ENCODE results near the gene FGD5. TPM values are rescaled to one million over a fixed set of nuclear protein-coding genes. Genes with fewer than 3 reads are reported as not detected.

FGD5 gene
- total and polyA plus RNA-seq, 2 experiments from 2014 or later, result 7.4 to 12.2 TPM

GRCh38 chr3:14889205-14889604 is 70.4 kb downstream of the FGD5 start (continued):
- TF ChIP-seq CTCF (conservative IDR thresholded peaks at IDR 0.05; ENCODE audit: low read depth in 2 of 2), result no peak
- TF ChIP-seq ZNF331 (CRISPR knock-in tag; IDR thresholded peaks at IDR 0.05; ENCODE audit: low read depth), result no peak

GRCh38 chr3:14889943-14890342 is 71.2 kb downstream of the FGD5 start:
- H3K27ac ChIP-seq (ENCODE audit: low read depth), result no peak overlapping the region
- H3K27me3 ChIP-seq (ENCODE audit: insufficient read depth), result no peaks in the 10 kb centered on the region
- DNase-seq (ENCODE audit: low spot score), result no peak
- H3K27me3 Mint-ChIP-seq (ENCODE audit: insufficient read depth, low read depth, poor library complexity), result peaks cover 14% of the 10 kb centered on the region
- H3K36me3 Mint-ChIP-seq (ENCODE audit: low read depth), result no peaks in the 10 kb centered on the region
- H3K79me2 ChIP-seq (replicated peaks; ENCODE audit: insufficient read depth), result no peaks in the 10 kb centered on the region
- no peak overlapping the region for H3K4me2 ChIP-seq
- H3K27ac Mint-ChIP-seq, result no peak overlapping the region
- H3F3A ChIP-seq (replicated peaks; ENCODE audit: low read depth), result no peaks in the 10 kb centered on the region
- peaks cover 7% of the 10 kb centered on the region for H3K4me1 Mint-ChIP-seq
- no peak for ATAC-seq
- H3K9me3 Mint-ChIP-seq, result no peaks in the 10 kb centered on the region
- no peaks in the 10 kb centered on the region; the same call in 1 of the 2 replicates for H4K20me1 ChIP-seq (replicated peaks; ENCODE audit: insufficient read depth)
- TF ChIP-seq STAT1 (IDR thresholded peaks at IDR 0.05; ENCODE audit: unreplicated experiment) (no peak), ZNF462 (CRISPR knock-in tag; IDR thresholded peaks at IDR 0.05) (no peak), EZH2phosphoT487 (IDR thresholded peaks at IDR 0.05; ENCODE audit: unreplicated experiment) (no peak), REST (IDR thresholded peaks at IDR 0.05; ENCODE audit: unreplicated experiment) (no peak), ZNF114 (CRISPR knock-in tag; IDR thresholded peaks at IDR 0.05) (no peak), NANOG (IDR thresholded peaks at IDR 0.05; ENCODE audit: borderline replicate concordance) (no peak), ETS1 (IDR thresholded peaks at IDR 0.05) (no peak), EZH2 (IDR thresholded peaks at IDR 0.05; ENCODE audit: low read depth, unreplicated experiment) (no peak), POLR2AphosphoS5 (IDR thresholded peaks at IDR 0.05; ENCODE audit: low read depth) (no peak), ZNF331 (CRISPR knock-in tag; IDR thresholded peaks at IDR 0.05; ENCODE audit: low read depth) (no peak)
- no peak overlapping the region for H3K4me3 ChIP-seq
- H3K9me2 ChIP-seq (ENCODE audit: insufficient read depth), result no peaks in the 10 kb centered on the region
- no peak overlapping the region for H2AFZ ChIP-seq
- no peaks in the 10 kb centered on the region; the same call in 1 of the 2 replicates for H3K4me1 ChIP-seq (ENCODE audit: insufficient read depth)
- H3K4me3 Mint-ChIP-seq, result no peak overlapping the region
- H3K36me3 ChIP-seq (ENCODE audit: insufficient read depth), result no peaks in the 10 kb centered on the region
